ENCODE measurements around the gene CDX1.

Gene CDX1

DNA sequence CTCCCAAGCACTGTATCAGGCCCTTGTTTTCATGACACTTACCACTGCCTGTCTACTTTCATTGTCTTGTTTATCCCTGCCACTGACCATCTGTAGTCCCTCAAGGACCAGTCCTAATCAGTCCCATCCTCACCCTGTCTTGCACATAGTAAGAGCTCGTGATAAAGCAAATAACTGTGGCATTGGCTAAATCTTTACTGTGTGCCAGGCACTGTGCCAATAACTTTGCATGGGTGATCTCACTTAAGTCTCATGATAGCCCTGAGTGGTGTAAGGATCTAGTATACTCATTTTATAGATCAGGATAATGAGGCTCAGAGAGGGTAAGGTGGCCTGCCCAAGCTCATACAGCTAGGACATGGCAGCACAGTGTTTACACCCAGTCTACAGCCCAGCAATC lies 5.6 kb downstream of the CDX1 start:
- TF ChIP-seq, protein P1, sequence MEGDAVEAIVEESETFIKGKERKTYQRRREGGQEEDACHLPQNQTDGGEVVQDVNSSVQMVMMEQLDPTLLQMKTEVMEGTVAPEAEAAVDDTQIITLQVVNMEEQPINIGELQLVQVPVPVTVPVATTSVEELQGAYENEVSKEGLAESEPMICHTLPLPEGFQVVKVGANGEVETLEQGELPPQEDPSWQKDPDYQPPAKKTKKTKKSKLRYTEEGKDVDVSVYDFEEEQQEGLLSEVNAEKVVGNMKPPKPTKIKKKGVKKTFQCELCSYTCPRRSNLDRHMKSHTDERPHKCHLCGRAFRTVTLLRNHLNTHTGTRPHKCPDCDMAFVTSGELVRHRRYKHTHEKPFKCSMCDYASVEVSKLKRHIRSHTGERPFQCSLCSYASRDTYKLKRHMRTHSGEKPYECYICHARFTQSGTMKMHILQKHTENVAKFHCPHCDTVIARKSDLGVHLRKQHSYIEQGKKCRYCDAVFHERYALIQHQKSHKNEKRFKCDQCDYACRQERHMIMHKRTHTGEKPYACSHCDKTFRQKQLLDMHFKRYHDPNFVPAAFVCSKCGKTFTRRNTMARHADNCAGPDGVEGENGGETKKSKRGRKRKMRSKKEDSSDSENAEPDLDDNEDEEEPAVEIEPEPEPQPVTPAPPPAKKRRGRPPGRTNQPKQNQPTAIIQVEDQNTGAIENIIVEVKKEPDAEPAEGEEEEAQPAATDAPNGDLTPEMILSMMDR (IDR thresholded peaks at IDR 0.05; ENCODE audit: extremely low read depth, missing control alignments), result no peak
- no peak for DNase-seq (ENCODE audit: low spot score)

GRCh38 chr5:150172556-150172955 lies 6.0 kb downstream of the CDX1 start:
- no peak for DNase-seq (ENCODE audit: low spot score)
- TF ChIP-seq, protein P1 (IDR thresholded peaks at IDR 0.05; ENCODE audit: extremely low read depth, missing control alignments), result no peak

DNA sequence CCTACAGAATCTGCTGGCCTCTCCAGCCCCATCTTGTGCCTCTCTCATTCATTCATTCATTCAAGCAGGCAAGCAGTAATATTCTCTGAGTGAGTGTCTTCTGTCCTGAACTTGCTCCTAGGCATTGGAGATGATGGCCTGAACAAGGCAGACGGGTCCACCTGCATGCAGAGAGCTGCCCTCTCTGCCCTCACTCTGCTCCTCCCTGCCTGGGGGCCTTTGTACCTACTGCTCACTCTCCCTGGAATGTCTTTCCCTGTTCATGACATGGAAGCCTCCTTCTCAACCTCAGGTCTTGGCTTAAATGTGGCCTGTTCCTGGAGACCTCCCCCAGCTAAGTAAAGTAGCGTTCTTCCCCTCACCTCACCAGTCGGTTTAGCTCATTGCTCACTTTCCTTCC lies 6.6 kb downstream of the CDX1 start:
- TF ChIP-seq, protein P1 (IDR thresholded peaks at IDR 0.05; ENCODE audit: extremely low read depth, missing control alignments), result no peak
- no peak for DNase-seq (ENCODE audit: low spot score)

DNA sequence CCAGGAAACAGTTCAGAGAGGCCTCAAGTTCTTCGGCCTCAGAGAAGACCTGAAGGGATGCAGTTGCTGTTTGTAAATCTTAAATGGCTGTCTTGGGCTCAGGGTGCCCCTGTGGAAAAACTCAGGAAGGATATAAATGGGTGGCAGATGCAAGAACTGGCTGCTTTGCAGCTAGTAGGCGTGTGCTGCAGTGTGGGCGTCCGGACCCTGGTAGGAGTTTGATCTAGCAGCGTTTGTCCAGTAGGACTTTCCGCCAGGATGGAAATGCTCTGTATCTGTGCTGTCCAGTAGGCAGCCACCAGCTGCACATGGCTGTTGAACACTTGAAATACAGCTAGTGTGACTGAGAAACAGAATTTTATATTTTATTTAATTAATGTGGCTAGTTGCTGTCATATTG lies 7.7 kb downstream of the CDX1 start:
- no peak for DNase-seq (ENCODE audit: low spot score)
- TF ChIP-seq, protein P1 (IDR thresholded peaks at IDR 0.05; ENCODE audit: extremely low read depth, missing control alignments), result no peak

DNA sequence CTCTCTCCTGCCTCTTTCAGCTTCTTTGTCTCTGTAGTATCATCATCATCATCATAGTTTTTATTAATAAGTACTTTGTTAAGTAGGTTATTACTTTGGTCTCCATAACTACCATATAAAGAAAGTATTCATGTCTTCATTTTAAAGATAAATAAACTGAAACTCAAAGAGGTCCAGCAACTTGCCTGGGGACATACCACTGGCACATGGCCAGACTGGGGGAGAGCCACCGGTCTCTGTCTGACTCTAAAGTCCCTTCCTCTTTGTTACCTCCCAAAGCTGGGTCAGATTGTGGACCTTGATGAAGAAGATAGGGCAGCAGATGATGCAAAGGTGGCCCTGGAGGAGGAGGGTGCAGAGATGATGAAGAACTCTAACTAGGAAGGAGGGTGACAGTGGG lies 8.5 kb downstream of the CDX1 start:
- TF ChIP-seq, protein P1 (IDR thresholded peaks at IDR 0.05; ENCODE audit: extremely low read depth, missing control alignments), result no peak
- no peak for DNase-seq (ENCODE audit: low spot score)

- peak; percentile 68 for DNase-seq (ENCODE audit: low spot score)
- TF ChIP-seq, protein P1 (IDR thresholded peaks at IDR 0.05; ENCODE audit: extremely low read depth, missing control alignments), result peak; percentile 25
These were observed 9.0 kb downstream of the CDX1 start for GRCh38 chr5:150175536-150175935.

- DNase-seq (ENCODE audit: low spot score), result no peak
- TF ChIP-seq, protein P1 (IDR thresholded peaks at IDR 0.05; ENCODE audit: extremely low read depth, missing control alignments), result no peak
These were observed 10.3 kb downstream of the CDX1 start for GRCh38 chr5:150176745-150177477.

All from GM20000 (cell line).